IMR-90 (cell line): ENCODE measurements around the gene IL17B. TPM values are rescaled to one million over a fixed set of nuclear protein-coding genes. Genes with fewer than 3 reads are reported as not detected.
A peak's percentile ranks its signal among the peaks of the same experiment; 100 is the strongest.

Experiments used
- ATAC-seq: fragments of 200-7000 bp; cut with Tn5 transposase; 2 replicates; pipeline ENCODE4 v1.9.1; 2020; ENCODE audit warnings: low read depth, mild to moderate bottlenecking, moderate library complexity
- BruUV-seq: library from RNA; stranded (reverse); fragments of 400-500 nt; replicated peaks from 2 replicates; lab custom pipeline; 2021; lab: Mats Ljungman, UMichigan
- CTCF ChIA-PET: fragments of 300-600 bp; formaldehyde crosslinking; extraction: SDS; loops from one replicate; lab custom pipeline; 2021; ENCODE audit warnings: antibody characterized with exemption; lab: Yijun Ruan, JAX
- POLR2A ChIA-PET: fragments of 300-600 bp; sonication (Branson Sonifier 250); formaldehyde crosslinking; loops from one replicate; lab custom pipeline; 2022; ENCODE audit warnings: antibody characterized with exemption; ENCODE audit not compliant: unreplicated experiment; lab: Charles Lee
- DNase-seq: peaks from one replicate; pipeline ENCODE4 v3.0.0; 2013
- H2AFZ ChIP-seq: replicated peaks from 2 replicates; pipeline ENCODE3; 2013; ENCODE audit warnings: low read length, mild to moderate bottlenecking; ENCODE audit not compliant: poor library complexity
- H2AK5ac ChIP-seq: 2 replicates; pipeline ENCODE4 v1.6.1; 2013; ENCODE audit warnings: low read depth, low read length, inconsistent platforms
- H2AK9ac ChIP-seq: replicated peaks from 2 replicates; pipeline ENCODE3; 2013; ENCODE audit warnings: mild to moderate bottlenecking, low read depth, low read length, moderate library complexity; ENCODE audit not compliant: poor library complexity
- H2BK120ac ChIP-seq: 2 replicates; pipeline ENCODE4 v1.6.1; 2013; ENCODE audit warnings: low read depth, low read length, inconsistent platforms
- H2BK15ac ChIP-seq: 3 replicates; pipeline ENCODE4 v1.6.1; 2013; ENCODE audit warnings: low read depth, low read length, inconsistent platforms
- H2BK20ac ChIP-seq: 2 replicates; pipeline ENCODE4 v1.6.1; 2013; ENCODE audit warnings: low read depth, mild to moderate bottlenecking, inconsistent platforms, low read length, moderate library complexity
- H2BK5ac ChIP-seq: 2 replicates; pipeline ENCODE4 v1.6.1; 2013; ENCODE audit warnings: mild to moderate bottlenecking, low read depth, low read length, inconsistent platforms; ENCODE audit not compliant: poor library complexity, severe bottlenecking
- H3K14ac ChIP-seq: replicated peaks from 2 replicates; pipeline ENCODE4 v1.6.1; 2013; ENCODE audit warnings: low read depth, low read length, inconsistent platforms
- H3K18ac ChIP-seq: 2 replicates; pipeline ENCODE4 v1.6.1; 2013; ENCODE audit warnings: low read depth, low read length, control low read depth
- H3K23ac ChIP-seq: 2 replicates; pipeline ENCODE4 v1.6.1; 2013; ENCODE audit warnings: low read depth, low read length, inconsistent platforms
- H3K27ac ChIP-seq: 2 replicates; pipeline ENCODE4 v1.5.1; 2013; ENCODE audit warnings: mild to moderate bottlenecking, control low read depth, low read length; ENCODE audit not compliant: insufficient read depth
- H3K27me3 ChIP-seq: 2 replicates; pipeline ENCODE4 v1.6.1; 2013; ENCODE audit warnings: low read length; ENCODE audit not compliant: control insufficient read depth, insufficient read depth
- H3K36me3 ChIP-seq: 2 replicates; pipeline ENCODE4 v1.6.1; 2013; ENCODE audit warnings: low read length, mixed read lengths; ENCODE audit not compliant: control insufficient read depth, insufficient read depth
- H3K4ac ChIP-seq: 2 replicates; pipeline ENCODE4 v1.6.1; 2013; ENCODE audit warnings: low read depth, low read length, inconsistent platforms
- H3K4me1 ChIP-seq: 2 replicates; pipeline ENCODE4 v1.6.1; 2013; ENCODE audit warnings: low read length, mixed read lengths; ENCODE audit not compliant: control insufficient read depth, insufficient read depth
- H3K4me2 ChIP-seq: 2 replicates; pipeline ENCODE4 v1.6.1; 2013; ENCODE audit warnings: low read depth, mild to moderate bottlenecking, control low read depth, low read length, moderate library complexity
- H3K4me3 ChIP-seq: 2 replicates; pipeline ENCODE4 v1.5.1; 2013; ENCODE audit warnings: low read depth, mild to moderate bottlenecking, control low read depth, low read length, moderate library complexity; ENCODE audit not compliant: insufficient read depth
- H3K56ac ChIP-seq: 2 replicates; pipeline ENCODE4 v1.6.1; 2013; ENCODE audit warnings: low read length, inconsistent platforms; ENCODE audit not compliant: insufficient read depth; ENCODE audit errors: extremely low read depth
- H3K79me1 ChIP-seq, 2 experiments: 2 replicates each; pipeline ENCODE4 v1.6.1; 2013; ENCODE audit warnings: low read length in 2 of 2, inconsistent platforms in 1 of 2, low read depth in 1 of 2
- H3K9ac ChIP-seq: 2 replicates; pipeline ENCODE4 v1.6.1; 2013; ENCODE audit warnings: low read depth, low read length, control low read depth
- H3K9me1 ChIP-seq: 2 replicates; pipeline ENCODE4 v1.6.1; 2013; ENCODE audit warnings: low read length, inconsistent platforms; ENCODE audit not compliant: insufficient read depth
- H3K9me3 ChIP-seq: 2 replicates; pipeline ENCODE4 v1.6.1; 2013; ENCODE audit warnings: low read length; ENCODE audit not compliant: control insufficient read depth, insufficient read depth
- H4K20me1 ChIP-seq: 2 replicates; pipeline ENCODE4 v1.6.1; 2013; ENCODE audit warnings: low read length, inconsistent platforms; ENCODE audit not compliant: insufficient read depth
- H4K5ac ChIP-seq: 2 replicates; pipeline ENCODE4 v1.6.1; 2013; ENCODE audit warnings: mild to moderate bottlenecking, low read depth, low read length, control low read depth
- H4K8ac ChIP-seq, 2 experiments: 2 replicates each; pipeline ENCODE4 v1.6.1; 2013; ENCODE audit warnings: low read depth in 2 of 2, low read length in 2 of 2, control low read depth in 1 of 2, inconsistent platforms in 1 of 2
- H4K91ac ChIP-seq: 2 replicates; pipeline ENCODE4 v1.6.1; 2013; ENCODE audit warnings: low read depth, low read length, inconsistent platforms; ENCODE audit not compliant: insufficient read depth
- POLR2A ChIP-seq: IDR thresholded peaks from 2 replicates; pipeline ENCODE4 v1.6.1; 2012; ENCODE audit warnings: mild to moderate bottlenecking, low read depth, low read length
- RAD21 ChIP-seq: IDR thresholded peaks from 2 replicates; pipeline ENCODE4 v1.6.1; 2012; ENCODE audit warnings: low read length, improper control_type of control experiment
- WGBS, 2 experiments: methylation state at CpG; one replicate each; pipeline versions ENCODE4 v1.1.5 to v1.1.7; 2013; ENCODE audit warnings: missing lambda C conversion rate in 2 of 2; ENCODE audit not compliant: insufficient read length in 1 of 2; ENCODE audit errors: extremely low coverage in 2 of 2; 5-methylcytosine and 5-hydroxymethylcytosine counted together
- dilution Hi-C: fragments of 300-500 bp; cut with HindIII; formaldehyde crosslinking; loops from one replicate; pipeline ENCODE4 v1.14.3; 2018; ENCODE audit warnings: low sequenced_read_pairs; ENCODE audit not compliant: unreplicated experiment
- in situ Hi-C: fragments of 300-500 bp; cut with MboI; formaldehyde crosslinking; loops from 3 replicates; pipeline ENCODE4 v1.14.3; 2019; ENCODE audit warnings: low sequenced_read_pairs, inconsistent platforms, mixed read lengths
- intact Hi-C: fragments of 100-400 bp; cut with micrococcal nuclease; formaldehyde crosslinking; loops from 2 replicates; pipeline ENCODE4 v1.10.0; 2022
- polyA plus RNA-seq, 3 experiments: library from polyadenylated mRNA; depleted of rRNA; stranded (reverse); fragments of >200 nt; gene quantifications; 2 replicates each; pipeline ENCODE4 v1.2.3, GENCODE V29; 2012; ENCODE audit warnings: low replicate concordance in 1 of 3
- total RNA-seq: library from RNA; depleted of rRNA; stranded (reverse); fragments of >200 nt; gene quantifications from 2 replicates; pipeline ENCODE4 v1.2.3, GENCODE V29; 2012

The IL17B gene
- total and polyA plus RNA-seq, 2 of the 4 experiments (the other 2 are of a cell fraction) = 0.31 TPM; not detected in 1

GRCh38 chr5:149423049-149423793, 44.1 kb upstream of the IL17B start:
- CTCF ChIA-PET = interaction anchor here (0.9 to 2.2 kb wide), 3 partner anchors 11 to 196 kb away, joined by 3 to 6 read pairs (median 4); no protein-coding TSS in a partner anchor
- H3K9me1 ChIP-seq = peaks cover 25% of the 10 kb centered on the region
- H4K91ac ChIP-seq = peak overlapping the region; percentile 97
- peak overlapping the region; percentile 94 for H3K14ac ChIP-seq
- peak overlapping the region; percentile 15 for H3K4me2 ChIP-seq
- peak overlapping the region; percentile 97 for H3K23ac ChIP-seq
- no TSS peak for BruUV-seq
- peak overlapping the region; percentile 93 for H2BK20ac ChIP-seq
- H3K9me3 ChIP-seq = no peaks in the 10 kb centered on the region
- intact Hi-C loops = loop anchor here (2.0 kb wide), 1 partner anchor 16 kb away; no protein-coding TSS in a partner anchor
- peaks cover 34 to 80% of the 10 kb centered on the region in 2 experiments for H3K79me1 ChIP-seq
- peak overlapping the region; percentile 61 for H2AFZ ChIP-seq
- no peak for DNase-seq
- TF ChIP-seq POLR2A (peak; percentile 76), RAD21 (no peak)
- peak overlapping the region; percentile 84 for H4K5ac ChIP-seq
- dilution Hi-C loops = no loop called here
- H2AK9ac ChIP-seq = peak overlapping the region; percentile 75
- peak overlapping the region; percentile 82 for H3K27ac ChIP-seq
- peak overlapping the region; percentile 51 for H3K9ac ChIP-seq
- H3K4me1 ChIP-seq = peaks cover 63% of the 10 kb centered on the region
- peak overlapping the region; percentile 83 to 89 for H4K8ac ChIP-seq
- peak overlapping the region; percentile 97 for H3K4ac ChIP-seq
- peaks cover 85% of the 10 kb centered on the region for H3K36me3 ChIP-seq
- H2AK5ac ChIP-seq = peak overlapping the region; percentile 94
- 0% methylated on average over 4 of the region's 9 CpGs; no CpG with 5 or more reads in 1 of the 2 experiments for whole genome bisulfite sequencing, 2 experiments
- no peak overlapping the region for H3K4me3 ChIP-seq
- ATAC-seq = peak; percentile 1
- H2BK15ac ChIP-seq = peak overlapping the region; percentile 61
- peak overlapping the region; percentile 31 for H3K18ac ChIP-seq
- POLR2A ChIA-PET = interaction anchor here (1.0 to 3.1 kb wide), 4 partner anchors 11 to 19 kb away, joined by 3 to 42 read pairs (median 14); no protein-coding TSS in a partner anchor
- peaks cover 56% of the 10 kb centered on the region for H4K20me1 ChIP-seq
- peak overlapping the region; percentile 89 for H2BK5ac ChIP-seq
- in situ Hi-C loops = no loop called here
- H2BK120ac ChIP-seq = peak overlapping the region; percentile 95
- peak overlapping the region; percentile 91 for H3K56ac ChIP-seq
- no peaks in the 10 kb centered on the region for H3K27me3 ChIP-seq
